ENCODE data around the gene METRNL. TPM values are rescaled to one million over a fixed set of nuclear protein-coding genes. Genes with fewer than 3 reads are reported as not detected.

Gene METRNL
- total RNA-seq, 1 experiment from 2014 or later = 32.0 TPM

- Histone ChIP-seq H3K27me3 (ENCODE audit: control insufficient read depth, insufficient read depth, low read length) (peaks cover 11% of the 10 kb centered on the region), H3K4me3 (ENCODE audit: insufficient read depth, low read depth, low read length) (no peak overlapping the region)
- DNase-seq = no peak
Measured at GRCh38 chr17:83085526-83086198, 6.3 kb downstream of the METRNL start.

GRCh38 chr17:83086199-83086880, 6.9 kb downstream of the METRNL start:
- no peaks in the 10 kb centered on the region; the same call in 1 of the 2 replicates for H3K36me3 ChIP-seq (replicated peaks; ENCODE audit: control insufficient read depth, insufficient read depth, low read length)
- H3K27me3 ChIP-seq (ENCODE audit: control insufficient read depth, insufficient read depth, low read length) = peaks cover 7% of the 10 kb centered on the region
- H3K4me3 ChIP-seq (ENCODE audit: insufficient read depth, low read depth, low read length) = no peak overlapping the region
- DNase-seq = no peak

More at GRCh38 chr17:83085526-83086198, 6.3 kb downstream of the METRNL start:
- no peaks in the 10 kb centered on the region; the same call in 1 of the 2 replicates for H3K36me3 ChIP-seq (replicated peaks; ENCODE audit: control insufficient read depth, insufficient read depth, low read length)

GRCh38 chr17:83086907-83087787, 7.7 kb downstream of the METRNL start:
- no peak overlapping the region for H3K4me3 ChIP-seq (ENCODE audit: insufficient read depth, low read depth, low read length)
- DNase-seq = peak; percentile 80
- H3K36me3 ChIP-seq (replicated peaks; ENCODE audit: control insufficient read depth, insufficient read depth, low read length) = no peaks in the 10 kb centered on the region; the same call in 1 of the 2 replicates
- H3K27me3 ChIP-seq (ENCODE audit: control insufficient read depth, insufficient read depth, low read length) = peaks cover 1% of the 10 kb centered on the region; the same call in 1 of the 2 replicates

GRCh38 chr17:83087788-83088360, 8.5 kb downstream of the METRNL start:
- Histone ChIP-seq H3K27me3 (ENCODE audit: control insufficient read depth, insufficient read depth, low read length) (no peaks in the 10 kb centered on the region), H3K4me3 (ENCODE audit: insufficient read depth, low read depth, low read length) (no peak overlapping the region), H3K36me3 (replicated peaks; ENCODE audit: control insufficient read depth, insufficient read depth, low read length) (no peaks in the 10 kb centered on the region; the same call in 1 of the 2 replicates)
- DNase-seq = peak; percentile 70

- DNase-seq = no peak
- H3K27me3 ChIP-seq (ENCODE audit: control insufficient read depth, insufficient read depth, low read length) = no peaks in the 10 kb centered on the region
Measured at GRCh38 chr17:83088451-83088850, 9.0 kb downstream of the METRNL start.

GRCh38 chr17:83088909-83089308, 9.5 kb downstream of the METRNL start:
- H3K36me3 ChIP-seq (replicated peaks; ENCODE audit: control insufficient read depth, insufficient read depth, low read length) = no peaks in the 10 kb centered on the region; the same call in 1 of the 2 replicates
- DNase-seq = no peak
- H3K27me3 ChIP-seq (ENCODE audit: control insufficient read depth, insufficient read depth, low read length) = no peaks in the 10 kb centered on the region
- H3K4me3 ChIP-seq (ENCODE audit: insufficient read depth, low read depth, low read length) = no peak overlapping the region

More at GRCh38 chr17:83088451-83088850, 9.0 kb downstream of the METRNL start:
- Histone ChIP-seq H3K36me3 (replicated peaks; ENCODE audit: control insufficient read depth, insufficient read depth, low read length) (no peaks in the 10 kb centered on the region; the same call in 1 of the 2 replicates), H3K4me3 (ENCODE audit: insufficient read depth, low read depth, low read length) (no peak overlapping the region)

GRCh38 chr17:83089328-83090132, 10.1 kb downstream of the METRNL start:
- Histone ChIP-seq H3K27me3 (ENCODE audit: control insufficient read depth, insufficient read depth, low read length) (no peaks in the 10 kb centered on the region), H3K36me3 (replicated peaks; ENCODE audit: control insufficient read depth, insufficient read depth, low read length) (no peaks in the 10 kb centered on the region; the same call in 1 of the 2 replicates), H3K4me3 (ENCODE audit: insufficient read depth, low read depth, low read length) (no peak overlapping the region)
- peak; percentile 66 for DNase-seq

- Histone ChIP-seq H3K4me3 (ENCODE audit: insufficient read depth, low read depth, low read length) (no peak overlapping the region), H3K36me3 (replicated peaks; ENCODE audit: control insufficient read depth, insufficient read depth, low read length) (peaks cover 3% of the 10 kb centered on the region; the same call in 1 of the 2 replicates), H3K27me3 (ENCODE audit: control insufficient read depth, insufficient read depth, low read length) (no peaks in the 10 kb centered on the region)
- no peak for DNase-seq
Measured at GRCh38 chr17:83090444-83091256, 11.2 kb downstream of the METRNL start.

GRCh38 chr17:83091257-83092141, 12.1 kb downstream of the METRNL start:
- peak; percentile 70 for DNase-seq
- Histone ChIP-seq H3K4me3 (ENCODE audit: insufficient read depth, low read depth, low read length) (no peak overlapping the region), H3K36me3 (replicated peaks; ENCODE audit: control insufficient read depth, insufficient read depth, low read length) (peaks cover 5% of the 10 kb centered on the region; the same call in 1 of the 2 replicates), H3K27me3 (ENCODE audit: control insufficient read depth, insufficient read depth, low read length) (no peaks in the 10 kb centered on the region)

- Histone ChIP-seq H3K4me3 (ENCODE audit: insufficient read depth, low read depth, low read length) (no peak overlapping the region), H3K27me3 (ENCODE audit: control insufficient read depth, insufficient read depth, low read length) (no peaks in the 10 kb centered on the region), H3K36me3 (replicated peaks; ENCODE audit: control insufficient read depth, insufficient read depth, low read length) (peaks cover 5% of the 10 kb centered on the region; the same call in 1 of the 2 replicates)
- DNase-seq = no peak
Measured at GRCh38 chr17:83092186-83092585, 12.8 kb downstream of the METRNL start.

- Histone ChIP-seq H3K4me3 (ENCODE audit: insufficient read depth, low read depth, low read length) (no peak overlapping the region), H3K27me3 (ENCODE audit: control insufficient read depth, insufficient read depth, low read length) (no peaks in the 10 kb centered on the region), H3K36me3 (replicated peaks; ENCODE audit: control insufficient read depth, insufficient read depth, low read length) (peaks cover 5% of the 10 kb centered on the region; the same call in 1 of the 2 replicates)
- DNase-seq = no peak
Measured at GRCh38 chr17:83092931-83093330, 13.5 kb downstream of the METRNL start.

GRCh38 chr17:83093506-83093905, 14.1 kb downstream of the METRNL start:
- Histone ChIP-seq H3K36me3 (replicated peaks; ENCODE audit: control insufficient read depth, insufficient read depth, low read length) (peaks cover 5% of the 10 kb centered on the region; the same call in 1 of the 2 replicates), H3K4me3 (ENCODE audit: insufficient read depth, low read depth, low read length) (no peak overlapping the region), H3K27me3 (ENCODE audit: control insufficient read depth, insufficient read depth, low read length) (no peaks in the 10 kb centered on the region)
- no peak for DNase-seq

Measured in H7 (cell line).